Smooth muscle cell (in vitro differentiated cells): ENCODE measurements around the gene PLSCR3. TPM values are rescaled to one million over a fixed set of nuclear protein-coding genes. Genes with fewer than 3 reads are reported as not detected.
A peak's percentile ranks its signal among the peaks of the same experiment; 100 is the strongest.

Experiments used
- DNase-seq: peaks from one replicate; lab custom pipeline; 2025; ENCODE audit not compliant: unreplicated experiment; lab: John Stamatoyannopoulos, UW
- H2AFZ ChIP-seq: fragments of 200-600 bp; sonication (generic); 2 replicates; pipeline ENCODE4 v1.6.0; 2016; ENCODE audit warnings: antibody characterized with exemption, low read depth, mild to moderate bottlenecking
- H3F3A ChIP-seq: fragments of 200-600 bp; sonication (generic); 2 replicates; pipeline ENCODE4 v1.6.0; 2017; ENCODE audit warnings: antibody characterized with exemption, low read depth
- H3K27ac ChIP-seq: fragments of 200-600 bp; sonication (generic); 2 replicates; pipeline ENCODE4 v1.5.1; 2016; ENCODE audit warnings: low read depth, mild to moderate bottlenecking
- H3K27me3 ChIP-seq: fragments of 200-600 bp; sonication (generic); 2 replicates; pipeline ENCODE4 v1.6.1; 2016; ENCODE audit warnings: low read depth, mild to moderate bottlenecking
- H3K36me3 ChIP-seq: fragments of 200-600 bp; sonication (generic); 2 replicates; pipeline ENCODE4 v1.5.1; 2016; ENCODE audit warnings: low read depth
- H3K4me1 ChIP-seq: fragments of 200-600 bp; sonication (generic); 2 replicates; pipeline ENCODE4 v1.5.1; 2016; ENCODE audit warnings: low read depth
- H3K4me2 ChIP-seq: fragments of 200-600 bp; sonication (generic); 2 replicates; pipeline ENCODE4 v1.6.0; 2016; ENCODE audit warnings: mild to moderate bottlenecking
- H3K4me3 ChIP-seq: fragments of 200-600 bp; sonication (generic); 2 replicates; pipeline ENCODE4 v1.5.1; 2016; ENCODE audit warnings: mild to moderate bottlenecking
- H3K79me2 ChIP-seq: fragments of 200-600 bp; sonication (generic); 2 replicates; pipeline ENCODE4 v1.6.0; 2016; ENCODE audit warnings: low read depth, mild to moderate bottlenecking
- H3K9ac ChIP-seq: fragments of 200-600 bp; sonication (generic); 2 replicates; pipeline ENCODE4 v1.6.0; 2016; ENCODE audit warnings: low read depth
- H3K9me3 ChIP-seq: fragments of 200-600 bp; sonication (generic); replicated peaks from 2 replicates; pipeline ENCODE4 v1.5.1; 2016; ENCODE audit warnings: low read depth
- H4K20me1 ChIP-seq: fragments of 200-600 bp; sonication (generic); 2 replicates; pipeline ENCODE4 v1.6.0; 2016; ENCODE audit warnings: low read depth
- whole genome bisulfite sequencing: methylation state at CpG from one replicate; pipeline ENCODE4 v1.1.7; 2016; ENCODE audit warnings: low lambda C conversion rate; 5-methylcytosine and 5-hydroxymethylcytosine counted together
- polyA plus RNA-seq: library from polyadenylated mRNA; unstranded; fragments of >200 nt; fragmentation: Nextera tagmentation; extraction: Ambion mirVana; gene quantifications from 2 replicates; pipeline ENCODE4 v1.2.1, GENCODE V29; 2016
- total RNA-seq: library from RNA; depleted of rRNA; stranded (reverse); fragments of >200 nt; gene quantifications from 2 replicates; pipeline ENCODE4 v1.2.3, GENCODE V29; 2014
- TF ChIP-seq, protein P1 (sequence below): fragments of 200-600 bp; sonication (generic); IDR thresholded peaks from 2 replicates; pipeline ENCODE4 v1.5.1; 2017; ENCODE audit warnings: borderline replicate concordance, mild to moderate bottlenecking, antibody characterized with exemption; ENCODE audit not compliant: insufficient read depth, poor library complexity, severe bottlenecking

Gene PLSCR3
- total and polyA plus RNA-seq, 2 experiments from 2014 or later = 29.3 to 110 TPM

- H3K36me3 ChIP-seq = no peaks in the 10 kb centered on the region
- no peak within 1 kb of the TSS for H3K4me2 ChIP-seq
- no peak within 1 kb of the TSS for H3K27ac ChIP-seq
- WGBS = 67% methylated on average over 6 of the region's 12 CpGs
- peaks cover 12% of the 10 kb centered on the region for H3K4me1 ChIP-seq
- TF ChIP-seq, protein P1, sequence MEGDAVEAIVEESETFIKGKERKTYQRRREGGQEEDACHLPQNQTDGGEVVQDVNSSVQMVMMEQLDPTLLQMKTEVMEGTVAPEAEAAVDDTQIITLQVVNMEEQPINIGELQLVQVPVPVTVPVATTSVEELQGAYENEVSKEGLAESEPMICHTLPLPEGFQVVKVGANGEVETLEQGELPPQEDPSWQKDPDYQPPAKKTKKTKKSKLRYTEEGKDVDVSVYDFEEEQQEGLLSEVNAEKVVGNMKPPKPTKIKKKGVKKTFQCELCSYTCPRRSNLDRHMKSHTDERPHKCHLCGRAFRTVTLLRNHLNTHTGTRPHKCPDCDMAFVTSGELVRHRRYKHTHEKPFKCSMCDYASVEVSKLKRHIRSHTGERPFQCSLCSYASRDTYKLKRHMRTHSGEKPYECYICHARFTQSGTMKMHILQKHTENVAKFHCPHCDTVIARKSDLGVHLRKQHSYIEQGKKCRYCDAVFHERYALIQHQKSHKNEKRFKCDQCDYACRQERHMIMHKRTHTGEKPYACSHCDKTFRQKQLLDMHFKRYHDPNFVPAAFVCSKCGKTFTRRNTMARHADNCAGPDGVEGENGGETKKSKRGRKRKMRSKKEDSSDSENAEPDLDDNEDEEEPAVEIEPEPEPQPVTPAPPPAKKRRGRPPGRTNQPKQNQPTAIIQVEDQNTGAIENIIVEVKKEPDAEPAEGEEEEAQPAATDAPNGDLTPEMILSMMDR = no peak
- H3K27me3 ChIP-seq = no peaks in the 10 kb centered on the region
- no peak for DNase-seq
- H2AFZ ChIP-seq = no peak within 1 kb of the TSS
- no peak within 1 kb of the TSS for H3K9ac ChIP-seq
- H3K4me3 ChIP-seq = no peak within 1 kb of the TSS
- peaks cover 25% of the 10 kb centered on the region for H4K20me1 ChIP-seq
- H3K79me2 ChIP-seq = peaks cover 4% of the 10 kb centered on the region
- no peaks in the 10 kb centered on the region for H3K9me3 ChIP-seq
- H3F3A ChIP-seq = no peaks in the 10 kb centered on the region
Observed at GRCh38 chr17:7407485-7408251, 13.3 kb upstream of the PLSCR3 start, which contains the start of gene NLGN2. Gene NLGN2 (plus strand): TSS chr17:7407845. CDS start chr17:7408256, 411 bp downstream.

- TF ChIP-seq, protein P1 = no peak
- H3K4me2 ChIP-seq = no peak overlapping the region
Observed at GRCh38 chr17:7407082-7407481, 12.8 kb upstream of the PLSCR3 start.

DNA sequence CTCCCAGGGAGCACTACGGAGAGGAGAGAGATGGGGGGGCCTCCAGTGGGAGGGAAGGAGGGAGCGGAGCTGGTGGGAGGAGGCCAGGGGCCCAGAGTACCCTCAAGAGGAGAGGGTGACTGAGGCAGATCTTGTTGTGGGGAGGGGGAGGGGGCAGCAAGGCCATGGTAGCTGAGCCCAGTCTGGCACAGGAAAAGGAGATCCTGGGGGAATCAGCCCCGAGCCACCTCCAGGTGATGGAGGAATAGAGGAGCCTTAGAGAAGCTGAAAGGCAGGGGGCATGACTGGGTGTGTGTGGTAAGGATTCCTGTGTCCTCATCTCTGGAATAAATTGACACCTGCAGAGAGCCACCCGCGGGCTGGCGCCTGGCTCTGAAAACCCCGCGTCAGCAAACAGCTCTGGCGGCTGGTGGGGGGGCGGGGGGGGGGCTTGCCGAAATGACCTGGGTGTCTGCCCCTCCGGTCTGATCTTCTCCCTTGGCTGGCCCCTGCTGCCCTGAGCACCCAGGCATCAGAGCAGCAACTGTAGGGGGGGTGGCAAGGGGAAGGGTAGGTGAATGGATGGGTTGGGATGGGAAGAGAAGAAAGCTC, 12.0 kb upstream of the PLSCR3 start:
- Histone ChIP-seq H3K4me1 (peaks cover 16% of the 10 kb centered on the region), H3K27ac (peak overlapping the region; percentile 47), H2AFZ (no peak overlapping the region), H3F3A (peaks cover 4% of the 10 kb centered on the region), H3K36me3 (no peaks in the 10 kb centered on the region), H3K4me2 (peak overlapping the region; percentile 89), H3K27me3 (no peaks in the 10 kb centered on the region), H3K79me2 (peaks cover 12% of the 10 kb centered on the region), H3K4me3 (peak overlapping the region; percentile 91), H3K9ac (peak overlapping the region; percentile 83), H3K9me3 (no peaks in the 10 kb centered on the region), H4K20me1 (peaks cover 25% of the 10 kb centered on the region)
- TF ChIP-seq, protein P1 = no peak
- no peak for DNase-seq
- WGBS = 40% methylated on average over 11 of the region's 12 CpGs

More at GRCh38 chr17:7407082-7407481, 12.8 kb upstream of the PLSCR3 start:
- no peak overlapping the region for H3K27ac ChIP-seq
- no peaks in the 10 kb centered on the region for H3K36me3 ChIP-seq
- no peak overlapping the region for H3K4me3 ChIP-seq
- WGBS = 78% methylated on average over 13 of the region's 13 CpGs
- no peak overlapping the region for H2AFZ ChIP-seq
- H3F3A ChIP-seq = no peaks in the 10 kb centered on the region
- no peaks in the 10 kb centered on the region for H3K9me3 ChIP-seq
- peaks cover 25% of the 10 kb centered on the region for H4K20me1 ChIP-seq
- H3K4me1 ChIP-seq = peaks cover 16% of the 10 kb centered on the region
- no peak for DNase-seq
- H3K79me2 ChIP-seq = peaks cover 8% of the 10 kb centered on the region
- H3K9ac ChIP-seq = no peak overlapping the region
- no peaks in the 10 kb centered on the region for H3K27me3 ChIP-seq
